GM12878 (cell line): ENCODE measurements around the gene PPM1E. TPM values are rescaled to one million over a fixed set of nuclear protein-coding genes. Genes with fewer than 3 reads are reported as not detected.

Experiments
- ATAC-seq: fragments of 200-7000 bp; cut with Tn5 transposase; 3 replicates; pipeline ENCODE4 v1.9.1; 2020; ENCODE audit warnings: mild to moderate bottlenecking, moderate library complexity
- BruUV-seq: library from RNA; stranded (reverse); fragments of 400-500 nt; replicated peaks from 2 replicates; lab custom pipeline; 2021; lab: Mats Ljungman, UMichigan
- CTCF ChIA-PET: fragments of 300-600 bp; sonication (Branson Sonifier 250); formaldehyde crosslinking; extraction: SDS; loops from one replicate; lab custom pipeline; 2021; ENCODE audit warnings: inconsistent platforms; lab: Yijun Ruan, JAX
- POLR2A ChIA-PET: fragments of 350-600 bp; formaldehyde crosslinking; extraction: SDS; loops from one replicate; lab custom pipeline; 2021; ENCODE audit warnings: inconsistent platforms; lab: Charles Lee
- RAD21 ChIA-PET: fragments of 300-600 bp; sonication (Branson Sonifier 250); formaldehyde crosslinking; loops from one replicate; lab custom pipeline; 2023; ENCODE audit warnings: antibody characterized with exemption; ENCODE audit not compliant: unreplicated experiment; lab: Charles Lee
- SMC1A ChIA-PET: fragments of 300-600 bp; sonication (Branson Sonifier 250); formaldehyde crosslinking; loops from one replicate; lab custom pipeline; 2023; ENCODE audit not compliant: unreplicated experiment, uncharacterized antibody; lab: Charles Lee
- DNase-seq: peaks from one replicate; pipeline ENCODE4 v3.0.0-alpha.2; 2011; ENCODE audit warnings: low read depth, low spot score
- FAIRE-seq: peaks from 3 replicates; lab custom pipeline; 2011; peaks lifted over from hg19 to GRCh38; lab: Jason Lieb, UNC
- H2AFZ ChIP-seq: 2 replicates; pipeline ENCODE4 v1.6.0; 2011; ENCODE audit warnings: low read depth, low read length, control low read depth; ENCODE audit not compliant: control insufficient read depth
- H3K27ac ChIP-seq: 2 replicates; pipeline ENCODE4 v1.5.1; 2011; ENCODE audit warnings: control low read depth; ENCODE audit not compliant: control insufficient read depth, insufficient read depth
- H3K27me3 ChIP-seq, 2 experiments: replicated peaks in 1 of 2; 2 replicates each; pipeline versions ENCODE4 v1.6.0 to v1.6.1; 2011; ENCODE audit warnings: low read length in 1 of 2; ENCODE audit not compliant: control insufficient read depth in 2 of 2, insufficient read depth in 2 of 2
- H3K36me3 ChIP-seq, 2 experiments: 2 replicates each; pipeline ENCODE4 v1.5.1; 2011; ENCODE audit warnings: low read length in 1 of 2; ENCODE audit not compliant: control insufficient read depth in 2 of 2, insufficient read depth in 2 of 2
- H3K4me1 ChIP-seq: 2 replicates; pipeline ENCODE4 v1.6.1; 2011; ENCODE audit warnings: mild to moderate bottlenecking, low read length, moderate library complexity, mixed read lengths; ENCODE audit not compliant: control insufficient read depth, insufficient read depth
- H3K4me2 ChIP-seq: 2 replicates; pipeline ENCODE4 v1.6.0; 2011; ENCODE audit warnings: control low read depth; ENCODE audit not compliant: control insufficient read depth, insufficient read depth
- H3K4me3 ChIP-seq: fragments of 200-600 bp; sonication (generic); 2 replicates; pipeline ENCODE4 v1.5.1; 2016
- H3K79me2 ChIP-seq: 2 replicates; pipeline ENCODE4 v1.6.0; 2011; ENCODE audit warnings: low read length; ENCODE audit not compliant: control insufficient read depth, insufficient read depth
- H3K9ac ChIP-seq: 2 replicates; pipeline ENCODE4 v1.8.0; 2011; ENCODE audit warnings: low read length, control low read depth, mixed read lengths; ENCODE audit not compliant: control insufficient read depth, insufficient read depth
- H3K9me3 ChIP-seq: replicated peaks from 3 replicates; pipeline ENCODE4 v1.5.1; 2011; ENCODE audit warnings: mild to moderate bottlenecking, low read length; ENCODE audit not compliant: control insufficient read depth, insufficient read depth
- H4K20me1 ChIP-seq: 2 replicates; pipeline ENCODE4 v1.6.0; 2011; ENCODE audit not compliant: control insufficient read depth, insufficient read depth
- BACH1 ChIP-seq: fragments of 450-650 bp; IDR thresholded peaks from 2 replicates; pipeline ENCODE4 v1.6.1; 2017; ENCODE audit warnings: mild to moderate bottlenecking, borderline replicate concordance
- BRCA1 ChIP-seq: IDR thresholded peaks from 2 replicates; pipeline ENCODE4 v1.6.1; 2011; ENCODE audit warnings: low read depth, low read length, improper control_type of control experiment
- ELK1 ChIP-seq: IDR thresholded peaks from 2 replicates; pipeline ENCODE4 v1.6.1; 2012; ENCODE audit warnings: low read depth, low read length, improper control_type of control experiment
- JUNB ChIP-seq: IDR thresholded peaks from 2 replicates; pipeline ENCODE4 v1.6.1; 2016; ENCODE audit warnings: antibody characterized with exemption, mild to moderate bottlenecking
- KLF5 ChIP-seq: fragments of 450-650 bp; IDR thresholded peaks from 2 replicates; pipeline ENCODE4 v1.6.1; 2014; ENCODE audit warnings: mild to moderate bottlenecking; ENCODE audit not compliant: partially characterized antibody
- MEF2B ChIP-seq: fragments of 450-650 bp; IDR thresholded peaks from 2 replicates; pipeline ENCODE4 v1.6.1; 2018; ENCODE audit warnings: mild to moderate bottlenecking, moderate library complexity; ENCODE audit not compliant: partially characterized antibody, poor library complexity, severe bottlenecking
- MTA2 ChIP-seq: fragments of 450-650 bp; IDR thresholded peaks from 2 replicates; pipeline ENCODE4 v1.6.1; 2016; ENCODE audit warnings: low read depth, mild to moderate bottlenecking, moderate library complexity
- RCOR1 ChIP-seq: conservative IDR thresholded peaks from 2 replicates; pipeline ENCODE4 v1.6.1; 2012; ENCODE audit warnings: low read depth, low read length, improper control_type of control experiment
- RELA ChIP-seq: fragments of 450-650 bp; IDR thresholded peaks from 2 replicates; pipeline ENCODE4 v1.8.0; 2014; ENCODE audit warnings: borderline replicate concordance; ENCODE audit not compliant: partially characterized antibody
- ZBTB40 ChIP-seq: fragments of 450-650 bp; IDR thresholded peaks from 2 replicates; pipeline ENCODE4 v1.6.1; 2016; ENCODE audit warnings: mild to moderate bottlenecking, moderate library complexity, borderline replicate concordance
- ZNF217 ChIP-seq: fragments of 450-650 bp; IDR thresholded peaks from 2 replicates; pipeline ENCODE4 v1.6.1; 2017; ENCODE audit warnings: antibody characterized with exemption, mild to moderate bottlenecking
- ZNF274 ChIP-seq: IDR thresholded peaks from one replicate; pipeline ENCODE4 v1.8.0; 2011; ENCODE audit not compliant: insufficient read length, insufficient read depth
- in situ Hi-C: fragments of 300-500 bp; cut with MboI; formaldehyde crosslinking; loops from 9 replicates; pipeline ENCODE4 v1.14.3; 2018; ENCODE audit warnings: mixed read lengths
- intact Hi-C: fragments of 100-400 bp; cut with micrococcal nuclease; formaldehyde crosslinking; loops from one replicate; pipeline ENCODE4 v1.14.2; 2022; ENCODE audit not compliant: unreplicated experiment
- polyA plus RNA-seq, 11 experiments: library from polyadenylated mRNA; depleted of rRNA in 4 of 11; unstranded in 6 of 11; stranded (reverse) in 5 of 11; fragments of >200 nt; fragmentation: Nextera tagmentation in 4 of 11; fragmentation: Illumina TruSeq in 1 of 11; extraction: Ambion mirVana in 4 of 11; extraction: Trizol in 1 of 11; gene quantifications; 1 replicate in 1 of 11; 2 replicates in 10 of 11; pipeline versions ENCODE4 v1.2.1 to v1.2.3, GENCODE V29; 2011 to 2016; ENCODE audit warnings: inconsistent platforms in 2 of 11, missing spikeins in 2 of 11, low read depth in 1 of 11
- total RNA-seq, 4 experiments: library from RNA; depleted of rRNA in 3 of 4; stranded (reverse); fragments of >200 nt in 3 of 4; fragmentation: Illumina TruSeq in 1 of 4; extraction: Trizol in 1 of 4; gene quantifications; 2 replicates each; pipeline versions ENCODE4 v1.2.1 to v1.2.3, GENCODE V29; 2013 to 2021
- TF ChIP-seq, protein P1 (sequence below): fragments of 450-650 bp; IDR thresholded peaks from 2 replicates; pipeline ENCODE4 v1.6.1; 2014; ENCODE audit warnings: mild to moderate bottlenecking

The PPM1E gene
- total and polyA plus RNA-seq, 10 of the 15 experiments (the other 5 are each of a cell fraction or from before 2014, with no cell fraction given) = 0.07 to 0.28 (median 0.16) TPM

DNA sequence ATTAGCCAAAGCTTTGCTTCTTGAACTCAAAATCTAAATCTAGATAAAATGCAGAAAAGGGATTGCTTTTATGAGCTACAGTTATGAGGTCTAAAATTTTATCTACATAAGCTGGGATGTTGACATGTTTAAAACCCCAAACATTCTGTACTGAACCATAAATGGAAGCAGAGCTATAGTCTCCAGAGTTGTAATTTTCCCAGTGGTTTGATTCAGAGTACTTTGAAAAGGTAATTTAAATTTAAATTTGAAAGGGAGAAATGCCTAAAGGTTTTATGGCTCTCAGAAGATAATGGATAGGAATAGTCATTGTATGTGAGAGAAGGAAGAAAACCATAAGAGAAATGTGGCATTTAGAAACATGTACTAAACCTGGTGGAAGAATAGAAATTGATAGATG lies 163.2 kb downstream of the PPM1E start:
- no peaks in the 10 kb centered on the region for H3K9me3 ChIP-seq
- ChIA-PET RAD21 (no interaction called here), POLR2A (interaction anchor here (0.5 to 0.6 kb wide), 2 partner anchors 795 to 1488 kb away, joined by 3 to 5 read pairs; no protein-coding TSS in a partner anchor), SMC1A (no interaction called here), CTCF (no interaction called here)
- H3K9ac ChIP-seq = no peak overlapping the region
- in situ Hi-C loops = no loop called here
- H3K4me3 ChIP-seq = no peak overlapping the region
- no peak overlapping the region for H3K27ac ChIP-seq
- no peak overlapping the region for H2AFZ ChIP-seq
- no peaks in the 10 kb centered on the region for H3K36me3 ChIP-seq
- no TSS peak for BruUV-seq
- FAIRE-seq (no peak), ATAC-seq (no peak), DNase-seq (no peak)
- intact Hi-C loops = no loop called here
- no peak for TF ChIP-seq MEF2B
- TF ChIP-seq, protein P1, sequence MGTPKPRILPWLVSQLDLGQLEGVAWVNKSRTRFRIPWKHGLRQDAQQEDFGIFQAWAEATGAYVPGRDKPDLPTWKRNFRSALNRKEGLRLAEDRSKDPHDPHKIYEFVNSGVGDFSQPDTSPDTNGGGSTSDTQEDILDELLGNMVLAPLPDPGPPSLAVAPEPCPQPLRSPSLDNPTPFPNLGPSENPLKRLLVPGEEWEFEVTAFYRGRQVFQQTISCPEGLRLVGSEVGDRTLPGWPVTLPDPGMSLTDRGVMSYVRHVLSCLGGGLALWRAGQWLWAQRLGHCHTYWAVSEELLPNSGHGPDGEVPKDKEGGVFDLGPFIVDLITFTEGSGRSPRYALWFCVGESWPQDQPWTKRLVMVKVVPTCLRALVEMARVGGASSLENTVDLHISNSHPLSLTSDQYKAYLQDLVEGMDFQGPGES = no peak
- no peak for TF ChIP-seq JUNB
- no peak for TF ChIP-seq ZNF217
- no peak for TF ChIP-seq ZNF274
- TF ChIP-seq ELK1 = no peak
- no peak for TF ChIP-seq RCOR1
- TF ChIP-seq KLF5 = no peak
- TF ChIP-seq MTA2 = no peak
- TF ChIP-seq RELA = no peak
- no peak for TF ChIP-seq BACH1
- TF ChIP-seq ZBTB40 = no peak
- TF ChIP-seq BRCA1 = no peak
- H3K79me2 ChIP-seq = no peaks in the 10 kb centered on the region
- H4K20me1 ChIP-seq = no peaks in the 10 kb centered on the region
- H3K4me1 ChIP-seq = peaks cover 14% of the 10 kb centered on the region
- no peak overlapping the region for H3K4me2 ChIP-seq
- no peaks in the 10 kb centered on the region for H3K27me3 ChIP-seq
